ENCODE measurements around the gene DPM2. TPM values are rescaled to one million over a fixed set of nuclear protein-coding genes. Genes with fewer than 3 reads are reported as not detected.

DPM2 gene
- total RNA-seq, 1 experiment from 2014 or later: 56.1 TPM

- TF ChIP-seq E2F5 (CRISPR knock-in tag; IDR thresholded peaks at IDR 0.05) (no peak), GTF2I (CRISPR knock-in tag; conservative IDR thresholded peaks at IDR 0.05) (peak; percentile 71; the same call in 1 of the 2 replicates)
Measured at GRCh38 chr9:127961613-127962155, 24.0 kb upstream of the DPM2 start (continued).

- CTCF ChIA-PET: interaction anchor here (0.9 to 3.6 kb wide), 11 partner anchors 9 to 164 kb away, joined by 3 to 43 read pairs (median 4); no protein-coding TSS in a partner anchor
- no peak for TF ChIP-seq ZNF263 (CRISPR knock-in tag; IDR thresholded peaks at IDR 0.05; ENCODE audit: low read depth)
- no peak for TF ChIP-seq USF1 (CRISPR knock-in tag; IDR thresholded peaks at IDR 0.05)
- no peak for TF ChIP-seq NFE2L1 (CRISPR knock-in tag; IDR thresholded peaks at IDR 0.05)
- no peak for TF ChIP-seq ATF3 (CRISPR knock-in tag; conservative IDR thresholded peaks at IDR 0.05)
- no peak for TF ChIP-seq SMAD3 (CRISPR knock-in tag; IDR thresholded peaks at IDR 0.05; ENCODE audit: borderline replicate concordance)
- TF ChIP-seq ZNF671 (CRISPR knock-in tag; IDR thresholded peaks at IDR 0.05): no peak
- TF ChIP-seq RORB (CRISPR knock-in tag; IDR thresholded peaks at IDR 0.05): no peak
- TF ChIP-seq AR (CRISPR knock-in tag; IDR thresholded peaks at IDR 0.05): no peak
- no peak for TF ChIP-seq HMGXB4 (CRISPR knock-in tag; IDR thresholded peaks at IDR 0.05)
- no peak for TF ChIP-seq NR1H2 (CRISPR knock-in tag; IDR thresholded peaks at IDR 0.05)
- no peak for TF ChIP-seq FOXP4 (CRISPR knock-in tag; IDR thresholded peaks at IDR 0.05)
- TF ChIP-seq IRF2 (CRISPR knock-in tag; IDR thresholded peaks at IDR 0.05; ENCODE audit: borderline replicate concordance, low read depth): no peak
- H3K4me1 Mint-ChIP-seq: peaks cover 53% of the 10 kb centered on the region
- no peak overlapping the region for H3K4me3 Mint-ChIP-seq
- ATAC-seq (no peak), DNase-seq (ENCODE audit: low spot score) (no peak)
- POLR2A ChIA-PET: interaction anchor here (1.3 kb wide), 1 partner anchor 17 kb away, joined by 6 read pairs; no protein-coding TSS in a partner anchor
- no peaks in the 10 kb centered on the region for H3K27me3 Mint-ChIP-seq (ENCODE audit: low read depth)
- no peaks in the 10 kb centered on the region for H3K36me3 Mint-ChIP-seq
- 0 out of 2 replicates have a peak overlapping the region, but pooled peaks have one; percentile 42 for H3K27ac Mint-ChIP-seq
- peaks cover 4% of the 10 kb centered on the region; the same call in 1 of the 2 replicates for H3K9me3 Mint-ChIP-seq
Measured at GRCh38 chr9:127961155-127961490, 23.5 kb upstream of the DPM2 start.
